IMR-90 (cell line): ENCODE results near the gene IFI27L2. TPM values are rescaled to one million over a fixed set of nuclear protein-coding genes. Genes with fewer than 3 reads are reported as not detected.

Experiments
- ATAC-seq: fragments of 200-7000 bp; cut with Tn5 transposase; 2 replicates; pipeline ENCODE4 v1.9.1; 2020; ENCODE audit warnings: low read depth, mild to moderate bottlenecking, moderate library complexity
- BruUV-seq: library from RNA; stranded (reverse); fragments of 400-500 nt; replicated peaks from 2 replicates; lab custom pipeline; 2021; lab: Mats Ljungman, UMichigan
- CTCF ChIA-PET: fragments of 300-600 bp; formaldehyde crosslinking; extraction: SDS; loops from one replicate; lab custom pipeline; 2021; ENCODE audit warnings: antibody characterized with exemption; lab: Yijun Ruan, JAX
- POLR2A ChIA-PET: fragments of 300-600 bp; sonication (Branson Sonifier 250); formaldehyde crosslinking; loops from one replicate; lab custom pipeline; 2022; ENCODE audit warnings: antibody characterized with exemption; ENCODE audit not compliant: unreplicated experiment; lab: Charles Lee
- DNase-seq: peaks from one replicate; pipeline ENCODE4 v3.0.0; 2013
- H2AFZ ChIP-seq: replicated peaks from 2 replicates; pipeline ENCODE3; 2013; ENCODE audit warnings: low read length, mild to moderate bottlenecking; ENCODE audit not compliant: poor library complexity
- H2AK5ac ChIP-seq: 2 replicates; pipeline ENCODE4 v1.6.1; 2013; ENCODE audit warnings: low read depth, low read length, inconsistent platforms
- H2AK9ac ChIP-seq: replicated peaks from 2 replicates; pipeline ENCODE3; 2013; ENCODE audit warnings: mild to moderate bottlenecking, low read depth, low read length, moderate library complexity; ENCODE audit not compliant: poor library complexity
- H2BK120ac ChIP-seq: 2 replicates; pipeline ENCODE4 v1.6.1; 2013; ENCODE audit warnings: low read depth, low read length, inconsistent platforms
- H2BK15ac ChIP-seq: 3 replicates; pipeline ENCODE4 v1.6.1; 2013; ENCODE audit warnings: low read depth, low read length, inconsistent platforms
- H2BK20ac ChIP-seq: 2 replicates; pipeline ENCODE4 v1.6.1; 2013; ENCODE audit warnings: low read depth, mild to moderate bottlenecking, inconsistent platforms, low read length, moderate library complexity
- H2BK5ac ChIP-seq: 2 replicates; pipeline ENCODE4 v1.6.1; 2013; ENCODE audit warnings: mild to moderate bottlenecking, low read depth, low read length, inconsistent platforms; ENCODE audit not compliant: poor library complexity, severe bottlenecking
- H3K14ac ChIP-seq: replicated peaks from 2 replicates; pipeline ENCODE4 v1.6.1; 2013; ENCODE audit warnings: low read depth, low read length, inconsistent platforms
- H3K18ac ChIP-seq: 2 replicates; pipeline ENCODE4 v1.6.1; 2013; ENCODE audit warnings: low read depth, low read length, control low read depth
- H3K23ac ChIP-seq: 2 replicates; pipeline ENCODE4 v1.6.1; 2013; ENCODE audit warnings: low read depth, low read length, inconsistent platforms
- H3K27ac ChIP-seq: 2 replicates; pipeline ENCODE4 v1.5.1; 2013; ENCODE audit warnings: mild to moderate bottlenecking, control low read depth, low read length; ENCODE audit not compliant: insufficient read depth
- H3K27me3 ChIP-seq: 2 replicates; pipeline ENCODE4 v1.6.1; 2013; ENCODE audit warnings: low read length; ENCODE audit not compliant: control insufficient read depth, insufficient read depth
- H3K36me3 ChIP-seq: 2 replicates; pipeline ENCODE4 v1.6.1; 2013; ENCODE audit warnings: low read length, mixed read lengths; ENCODE audit not compliant: control insufficient read depth, insufficient read depth
- H3K4ac ChIP-seq: 2 replicates; pipeline ENCODE4 v1.6.1; 2013; ENCODE audit warnings: low read depth, low read length, inconsistent platforms
- H3K4me1 ChIP-seq: 2 replicates; pipeline ENCODE4 v1.6.1; 2013; ENCODE audit warnings: low read length, mixed read lengths; ENCODE audit not compliant: control insufficient read depth, insufficient read depth
- H3K4me2 ChIP-seq: 2 replicates; pipeline ENCODE4 v1.6.1; 2013; ENCODE audit warnings: low read depth, mild to moderate bottlenecking, control low read depth, low read length, moderate library complexity
- H3K4me3 ChIP-seq: 2 replicates; pipeline ENCODE4 v1.5.1; 2013; ENCODE audit warnings: low read depth, mild to moderate bottlenecking, control low read depth, low read length, moderate library complexity; ENCODE audit not compliant: insufficient read depth
- H3K56ac ChIP-seq: 2 replicates; pipeline ENCODE4 v1.6.1; 2013; ENCODE audit warnings: low read length, inconsistent platforms; ENCODE audit not compliant: insufficient read depth; ENCODE audit errors: extremely low read depth
- H3K79me1 ChIP-seq, 2 experiments: 2 replicates each; pipeline ENCODE4 v1.6.1; 2013; ENCODE audit warnings: low read length in 2 of 2, inconsistent platforms in 1 of 2, low read depth in 1 of 2
- H3K9ac ChIP-seq: 2 replicates; pipeline ENCODE4 v1.6.1; 2013; ENCODE audit warnings: low read depth, low read length, control low read depth
- H3K9me1 ChIP-seq: 2 replicates; pipeline ENCODE4 v1.6.1; 2013; ENCODE audit warnings: low read length, inconsistent platforms; ENCODE audit not compliant: insufficient read depth
- H3K9me3 ChIP-seq: 2 replicates; pipeline ENCODE4 v1.6.1; 2013; ENCODE audit warnings: low read length; ENCODE audit not compliant: control insufficient read depth, insufficient read depth
- H4K20me1 ChIP-seq: 2 replicates; pipeline ENCODE4 v1.6.1; 2013; ENCODE audit warnings: low read length, inconsistent platforms; ENCODE audit not compliant: insufficient read depth
- H4K5ac ChIP-seq: 2 replicates; pipeline ENCODE4 v1.6.1; 2013; ENCODE audit warnings: mild to moderate bottlenecking, low read depth, low read length, control low read depth
- H4K8ac ChIP-seq, 2 experiments: 2 replicates each; pipeline ENCODE4 v1.6.1; 2013; ENCODE audit warnings: low read depth in 2 of 2, low read length in 2 of 2, control low read depth in 1 of 2, inconsistent platforms in 1 of 2
- H4K91ac ChIP-seq: 2 replicates; pipeline ENCODE4 v1.6.1; 2013; ENCODE audit warnings: low read depth, low read length, inconsistent platforms; ENCODE audit not compliant: insufficient read depth
- CHD1 ChIP-seq: IDR thresholded peaks from 2 replicates; pipeline ENCODE4 v1.6.1; 2012; ENCODE audit warnings: low read depth, low read length, improper control_type of control experiment
- ELK1 ChIP-seq: fragments of 150-350 bp; IDR thresholded peaks from 2 replicates; pipeline ENCODE4 v1.6.1; 2016; ENCODE audit warnings: low read depth, mild to moderate bottlenecking, low read length, moderate library complexity, borderline replicate concordance
- SMC3 ChIP-seq: fragments of 150-350 bp; IDR thresholded peaks from 2 replicates; pipeline ENCODE4 v1.6.1; 2016; ENCODE audit warnings: low read depth, mild to moderate bottlenecking, antibody characterized with exemption, low read length, moderate library complexity
- WGBS, 2 experiments: methylation state at CpG; one replicate each; pipeline versions ENCODE4 v1.1.5 to v1.1.7; 2013; ENCODE audit warnings: missing lambda C conversion rate in 2 of 2; ENCODE audit not compliant: insufficient read length in 1 of 2; ENCODE audit errors: extremely low coverage in 2 of 2; 5-methylcytosine and 5-hydroxymethylcytosine counted together
- dilution Hi-C: fragments of 300-500 bp; cut with HindIII; formaldehyde crosslinking; loops from one replicate; pipeline ENCODE4 v1.14.3; 2018; ENCODE audit warnings: low sequenced_read_pairs; ENCODE audit not compliant: unreplicated experiment
- in situ Hi-C: fragments of 300-500 bp; cut with MboI; formaldehyde crosslinking; loops from 3 replicates; pipeline ENCODE4 v1.14.3; 2019; ENCODE audit warnings: low sequenced_read_pairs, inconsistent platforms, mixed read lengths
- intact Hi-C: fragments of 100-400 bp; cut with micrococcal nuclease; formaldehyde crosslinking; loops from 2 replicates; pipeline ENCODE4 v1.10.0; 2022
- polyA plus RNA-seq, 3 experiments: library from polyadenylated mRNA; depleted of rRNA; stranded (reverse); fragments of >200 nt; gene quantifications; 2 replicates each; pipeline ENCODE4 v1.2.3, GENCODE V29; 2012; ENCODE audit warnings: low replicate concordance in 1 of 3
- total RNA-seq: library from RNA; depleted of rRNA; stranded (reverse); fragments of >200 nt; gene quantifications from 2 replicates; pipeline ENCODE4 v1.2.3, GENCODE V29; 2012

IFI27L2 gene
- total and polyA plus RNA-seq, 2 of the 4 experiments (the other 2 are of a cell fraction): 43.0 to 187 TPM

DNA sequence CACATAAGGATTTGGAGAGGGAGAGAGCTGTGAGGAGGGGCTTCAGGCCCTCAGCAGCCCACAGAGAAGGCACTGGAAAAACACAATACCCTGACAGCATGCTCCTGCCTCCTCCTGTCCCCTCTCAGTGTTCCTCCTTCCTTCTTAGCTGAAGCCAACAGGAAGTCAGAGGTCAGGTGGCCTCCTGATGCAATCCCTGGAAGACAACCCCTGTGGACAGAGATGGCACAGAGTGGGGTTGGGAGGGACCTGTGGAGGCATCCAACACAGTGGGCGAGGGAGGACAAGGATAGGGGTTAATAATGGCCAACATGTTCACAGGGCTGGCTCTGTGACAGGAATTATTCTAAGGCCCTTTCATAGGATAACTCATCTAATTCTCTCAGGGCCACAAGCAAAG, 15.4 kb upstream of the IFI27L2 start:
- H3K9me1 ChIP-seq: no peaks in the 10 kb centered on the region
- ChIA-PET POLR2A (no interaction called here), CTCF (no interaction called here)
- H2BK15ac ChIP-seq: no peak overlapping the region
- peak overlapping the region; percentile 67 for H2AFZ ChIP-seq
- dilution Hi-C loops (no loop called here), intact Hi-C loops (no loop called here), in situ Hi-C loops (no loop called here)
- no peaks in the 10 kb centered on the region for H3K79me1 ChIP-seq
- H4K8ac ChIP-seq: no peak overlapping the region
- no peak overlapping the region for H2AK5ac ChIP-seq
- TF ChIP-seq CHD1 (no peak), SMC3 (no peak), ELK1 (no peak)
- H3K4me1 ChIP-seq: no peaks in the 10 kb centered on the region
- no peak overlapping the region for H4K91ac ChIP-seq
- H3K14ac ChIP-seq: no peak overlapping the region
- DNase-seq (no peak), ATAC-seq (no peak)
- no peak overlapping the region for H3K4me3 ChIP-seq
- no peaks in the 10 kb centered on the region for H3K36me3 ChIP-seq
- BruUV-seq: no TSS peak
- peaks cover 3% of the 10 kb centered on the region; the same call in 1 of the 2 replicates for H3K27me3 ChIP-seq
- H4K20me1 ChIP-seq: no peaks in the 10 kb centered on the region
- no peak overlapping the region for H3K4me2 ChIP-seq
- H2BK5ac ChIP-seq: no peak overlapping the region
- WGBS, 2 experiments: no CpG with 5 or more reads among the region's 1 CpG
- H2BK20ac ChIP-seq: no peak overlapping the region
- H3K23ac ChIP-seq: no peak overlapping the region
- no peaks in the 10 kb centered on the region for H3K9me3 ChIP-seq
- H3K9ac ChIP-seq: no peak overlapping the region
- H3K56ac ChIP-seq: no peak overlapping the region
- H2BK120ac ChIP-seq: no peak overlapping the region
- no peak overlapping the region for H3K4ac ChIP-seq
- no peak overlapping the region for H3K27ac ChIP-seq
- no peak overlapping the region for H2AK9ac ChIP-seq
- H3K18ac ChIP-seq: no peak overlapping the region
- H4K5ac ChIP-seq: no peak overlapping the region
